GM19455 (cell line): Measurements from ENCODE around the gene PSMD8.

Experiments
- ATAC-seq: cut with Tn5 transposase; IDR thresholded peaks from one replicate; pipeline ENCODE4 v1.9.1; 2021; ENCODE audit not compliant: unreplicated experiment

The PSMD8 gene

GRCh38 chr19:38386971-38387549 lies 12.7 kb downstream of the PSMD8 start:
- ATAC-seq, result no peak

- peak; percentile 49 for ATAC-seq
These were observed 13.4 kb downstream of the PSMD8 start, which contains the start of gene GGN for GRCh38 chr19:38387550-38388348. Gene GGN, minus strand, starts transcription at chr19:38388034. Its CDS starts 773 bp downstream, at chr19:38387261.

- ATAC-seq, result no peak
These were observed 14.2 kb downstream of the PSMD8 start, which contains the start of gene SPRED3 for GRCh38 chr19:38388349-38389100. Gene SPRED3, plus strand, starts transcription at chr19:38388697. Its CDS starts 1,606 bp downstream, at chr19:38390303.

GRCh38 chr19:38389101-38389925 lies 14.9 kb downstream of the PSMD8 start:
- ATAC-seq, result no peak

- no peak for ATAC-seq
These were observed 15.9 kb downstream of the PSMD8 start for GRCh38 chr19:38389957-38390924.

- ATAC-seq, result no peak
These were observed 17.6 kb downstream of the PSMD8 start for GRCh38 chr19:38391911-38392464.

GRCh38 chr19:38392707-38393308 lies 18.4 kb downstream of the PSMD8 start:
- ATAC-seq, result no peak

GRCh38 chr19:38394488-38394887 lies 20.1 kb downstream of the PSMD8 start:
- ATAC-seq, result no peak

GRCh38 chr19:38395381-38396114 lies 21.2 kb downstream of the PSMD8 start:
- no peak for ATAC-seq

GRCh38 chr19:38399081-38399480 lies 24.7 kb downstream of the PSMD8 start:
- no peak for ATAC-seq

- no peak for ATAC-seq
These were observed 25.2 kb downstream of the PSMD8 start for GRCh38 chr19:38399537-38399936.

- ATAC-seq, result no peak
These were observed 26.0 kb downstream of the PSMD8 start for GRCh38 chr19:38400361-38400760.

- ATAC-seq, result no peak
These were observed 26.8 kb downstream of the PSMD8 start for GRCh38 chr19:38401148-38401547.

GRCh38 chr19:38402623-38402966 lies 28.2 kb downstream of the PSMD8 start:
- ATAC-seq, result peak; percentile 4

- ATAC-seq, result peak; percentile 81
These were observed 28.8 kb downstream of the PSMD8 start, which contains the start of gene FAM98C for GRCh38 chr19:38402967-38403674. Gene FAM98C, plus strand, starts transcription at chr19:38403093. Its CDS starts 61 bp downstream, at chr19:38403154.

- ATAC-seq, result no peak
These were observed 30.5 kb downstream of the PSMD8 start for GRCh38 chr19:38404858-38405257.

- ATAC-seq, result no peak
These were observed 30.9 kb downstream of the PSMD8 start for GRCh38 chr19:38405276-38405675.
